Renal cortex interstitium (tissue), 11 donors: ENCODE measurements around the gene IRF1. TPM values are rescaled to one million over a fixed set of nuclear protein-coding genes. Genes with fewer than 3 reads are reported as not detected.
A peak's percentile ranks its signal among the peaks of the same experiment; 100 is the strongest.
"Not testable (repeated sequence)": the region's sequence is repeated elsewhere in the genome, so short reads cannot be mapped to it uniquely, and the experiment has no call there.

Experiments
- DNase-seq, 11 donors: peaks; one replicate each; pipeline ENCODE4 v3.0.0-alpha.2; 2013; ENCODE audit warnings: low read depth in 9 of 11, low spot score in 4 of 11; ENCODE audit errors: extremely low read depth in 1 of 11
- polyA plus RNA-seq, 3 donors: library from polyadenylated mRNA; unstranded; fragments of 120-200 nt; gene quantifications; one replicate each; pipeline ENCODE4 v1.2.1, GENCODE V29; 2013; ENCODE audit not compliant: insufficient read length in 3 of 3

The IRF1 gene
- polyA plus RNA-seq, 3 donors = 13.3 to 15.4 (median 15.3) TPM

GRCh38 chr5:132491368-132492364 lies 1.1 kb upstream of the IRF1 start:
- DNase-seq = no peak

DNA sequence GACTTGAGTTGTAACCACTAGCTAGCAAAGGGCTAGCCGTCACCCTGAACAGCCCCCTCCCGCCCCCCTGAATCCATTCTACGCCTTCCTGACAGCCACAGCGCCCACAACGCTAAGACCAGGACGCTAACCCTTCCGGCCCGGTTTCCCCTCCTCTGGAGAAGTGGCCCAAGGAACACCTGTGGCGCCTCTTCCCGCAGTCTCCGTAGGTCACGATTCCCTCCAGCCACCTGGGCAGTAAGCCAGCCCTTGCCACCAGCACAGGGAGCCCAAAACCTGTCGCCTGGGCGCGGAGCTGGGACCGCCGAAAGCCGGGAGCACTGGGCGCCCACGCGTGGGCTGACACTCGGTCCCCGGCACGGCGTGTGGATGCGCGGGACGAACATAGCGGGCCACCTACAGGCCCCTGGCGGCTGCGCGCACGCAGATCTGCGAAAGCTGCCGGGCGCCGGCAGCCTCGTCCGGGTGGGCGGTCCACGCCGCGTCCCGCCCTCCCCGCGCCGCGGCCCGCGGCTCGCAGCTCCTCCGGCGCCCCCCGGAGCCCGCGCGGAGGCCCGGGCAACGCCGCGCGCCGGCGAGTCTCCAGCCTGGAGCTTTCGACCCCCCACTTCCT lies 596 bp downstream of the IRF1 start:
- peak in 2 of 11 donors; percentile 13 to 36 for DNase-seq

- no peak for DNase-seq
These were observed 1.4 kb downstream of the IRF1 start for GRCh38 chr5:132489051-132489770.

- DNase-seq = no peak
These were observed 2.0 kb downstream of the IRF1 start for GRCh38 chr5:132488590-132488989.

- DNase-seq = no peak
These were observed 2.6 kb downstream of the IRF1 start for GRCh38 chr5:132487841-132488555.

- no peak for DNase-seq
These were observed 3.5 kb downstream of the IRF1 start for GRCh38 chr5:132487095-132487428.

GRCh38 chr5:132486318-132487094 lies 4.1 kb downstream of the IRF1 start:
- no peak for DNase-seq

DNA sequence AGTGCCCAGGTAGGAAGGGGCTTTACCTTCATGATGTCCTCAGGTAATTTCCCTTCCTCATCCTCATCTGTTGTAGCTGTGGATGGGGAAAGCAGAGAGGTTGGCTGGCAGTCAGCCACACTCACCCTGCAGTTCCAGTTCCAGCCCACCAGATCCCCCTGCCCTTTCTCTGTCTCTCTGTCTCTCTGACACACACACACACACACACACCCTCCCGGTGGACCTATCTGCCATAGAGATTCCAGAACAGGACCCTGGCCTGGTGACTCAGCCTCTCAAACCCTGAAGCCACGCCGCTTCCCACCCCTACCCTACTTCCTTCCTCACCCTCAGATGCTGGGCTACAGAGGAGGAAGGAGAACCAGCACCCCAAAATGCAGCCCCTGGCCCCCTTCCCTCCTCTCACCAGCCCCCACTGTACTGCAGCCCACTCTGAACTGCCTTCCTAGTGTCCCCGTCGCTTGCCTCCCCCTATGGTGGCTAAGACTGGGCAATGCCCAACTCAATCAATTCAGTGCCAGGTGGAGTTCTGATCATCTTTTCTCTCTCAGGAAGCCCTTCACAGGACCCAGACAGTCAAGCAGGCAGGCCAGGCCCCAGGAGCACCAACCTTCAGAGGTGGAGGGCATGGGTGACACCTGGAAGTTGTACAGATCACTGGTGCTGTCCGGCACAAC lies 4.8 kb downstream of the IRF1 start:
- no peak for DNase-seq

DNA sequence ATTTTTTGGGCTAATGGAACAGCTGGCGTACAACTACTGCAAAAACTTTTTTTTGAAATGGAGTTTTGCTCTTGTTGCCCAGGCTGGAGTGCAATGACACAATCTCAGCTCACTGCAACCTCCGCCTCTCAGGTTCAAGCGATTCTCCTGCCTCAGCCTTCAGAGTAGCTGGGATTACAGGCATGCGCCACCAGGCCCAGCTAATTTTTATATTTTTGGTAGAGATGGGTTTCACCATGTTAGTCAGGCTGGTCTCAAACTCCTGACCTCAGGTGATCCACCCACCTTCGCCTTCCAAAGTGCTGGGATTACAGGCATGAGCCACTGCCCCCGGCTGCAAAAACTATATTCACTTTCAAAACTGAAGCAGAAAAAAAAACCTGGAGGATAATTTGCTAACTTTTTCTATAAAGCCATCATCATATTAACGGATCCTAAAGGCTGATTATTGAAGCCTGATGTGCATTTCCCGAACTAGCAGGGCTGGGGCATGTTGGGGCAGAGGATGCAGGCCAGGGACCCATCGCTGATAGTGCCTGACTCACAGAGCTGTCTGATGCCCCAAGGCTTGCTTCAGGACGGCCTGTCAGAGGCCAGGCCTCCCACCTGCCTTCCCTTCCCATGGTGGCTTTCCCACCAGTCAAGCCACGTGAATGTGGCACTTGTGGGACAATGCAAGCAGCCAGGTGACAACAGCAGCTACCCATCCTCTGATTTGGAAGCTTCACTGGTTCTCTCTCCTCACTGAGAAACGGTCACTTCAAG lies 5.5 kb downstream of the IRF1 start:
- DNase-seq = not testable (repeated sequence)

DNA sequence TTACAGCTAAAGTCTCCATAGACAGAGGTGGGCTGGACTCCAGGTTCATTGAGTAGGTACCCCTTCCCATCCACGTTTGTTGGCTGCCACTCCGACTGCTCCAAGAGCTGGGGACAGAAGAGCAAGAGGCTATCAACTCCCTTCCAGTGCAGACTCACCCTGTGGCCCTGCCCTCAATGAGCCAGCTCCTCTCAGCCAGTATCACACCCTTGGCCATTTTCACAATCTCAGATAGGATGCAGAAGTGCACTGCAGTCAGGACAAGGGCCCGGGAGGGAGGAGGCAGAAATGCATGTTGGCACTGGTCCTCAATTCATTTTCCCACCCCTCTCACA lies 6.2 kb downstream of the IRF1 start:
- DNase-seq = no peak

DNA sequence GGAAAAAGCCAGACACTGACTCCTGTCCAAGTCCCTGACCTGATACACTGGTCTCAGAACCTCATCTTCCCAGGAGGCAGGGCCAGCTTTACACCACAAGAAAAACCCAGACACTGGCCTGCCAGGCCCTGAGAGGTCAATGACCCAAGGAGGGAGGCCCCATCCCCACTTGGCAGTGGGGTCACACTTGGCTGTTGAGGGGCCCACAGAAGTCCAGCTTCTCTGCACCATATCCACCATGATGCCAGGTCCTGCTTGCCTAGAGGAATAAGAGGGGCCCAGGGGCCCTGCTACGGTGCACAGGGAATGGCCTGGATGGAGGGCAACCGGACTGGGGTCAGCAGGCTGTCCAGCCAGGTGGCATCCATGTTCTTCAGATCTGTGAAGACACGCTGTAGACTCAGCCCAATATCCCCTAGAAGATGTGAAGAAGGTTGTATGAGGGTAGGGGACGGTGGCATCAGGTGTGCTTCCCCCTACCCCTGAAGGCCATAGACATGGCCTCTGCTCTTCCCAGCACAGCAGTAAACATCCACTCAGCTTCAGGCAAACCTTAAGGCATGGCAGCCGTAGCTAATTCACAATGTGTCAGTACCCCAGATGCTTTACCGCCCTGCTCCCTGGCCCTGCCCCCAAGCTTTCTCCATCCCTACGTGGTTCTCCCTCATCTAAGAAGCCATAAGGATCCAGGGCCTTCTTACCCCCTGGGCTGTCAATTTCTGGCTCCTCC lies 6.7 kb downstream of the IRF1 start:
- DNase-seq = no peak

DNA sequence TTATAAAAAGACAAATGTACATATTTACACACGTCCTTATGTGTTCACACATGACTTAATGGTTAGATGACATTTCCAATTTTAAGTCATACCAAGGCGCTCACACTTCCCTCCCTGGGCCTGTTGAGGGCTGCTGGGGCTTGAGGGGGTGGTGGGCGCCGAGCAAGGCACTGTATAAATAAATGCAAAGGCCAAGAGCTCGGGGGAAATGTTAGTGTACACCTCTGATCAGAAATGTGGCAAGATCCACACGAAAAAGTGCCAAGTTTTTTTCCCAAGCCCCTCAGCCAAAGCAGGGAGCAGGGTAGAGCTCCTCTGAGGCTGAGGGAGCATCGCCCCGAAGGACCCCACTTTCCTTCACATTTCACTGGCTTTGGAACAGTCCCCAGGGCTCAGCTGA lies 7.5 kb downstream of the IRF1 start:
- DNase-seq = no peak

DNA sequence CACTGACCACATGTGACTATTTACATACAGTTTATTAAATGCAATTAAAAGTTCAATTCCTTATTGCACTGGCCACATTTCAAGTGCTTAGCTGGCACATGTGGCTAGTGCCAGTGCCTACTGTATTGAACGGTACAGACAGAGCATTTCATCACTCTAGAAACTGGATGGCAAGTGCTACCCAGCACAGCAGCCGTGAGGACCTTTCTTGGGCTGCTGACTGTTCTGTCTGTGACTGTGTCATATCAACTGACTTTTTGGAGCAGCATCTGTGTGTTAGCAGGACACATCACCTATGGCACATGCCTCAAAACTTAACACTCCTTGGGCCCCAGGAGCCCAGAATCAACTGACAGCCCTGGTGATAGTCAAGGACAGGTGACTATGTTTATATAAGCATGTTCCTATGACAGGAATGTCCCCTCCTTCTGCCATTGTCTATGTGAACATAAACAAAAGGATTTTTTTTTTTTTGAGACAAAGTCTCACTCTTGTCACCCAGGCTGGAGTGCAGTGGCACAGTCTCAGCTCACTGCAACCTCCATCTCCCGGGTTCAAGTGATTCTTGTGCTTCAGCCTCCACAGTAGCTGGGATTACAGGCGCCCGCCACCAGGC lies 8.9 kb downstream of the IRF1 start:
- DNase-seq = no peak

GRCh38 chr5:132480893-132481595 lies 9.5 kb downstream of the IRF1 start:
- DNase-seq = no peak

DNA sequence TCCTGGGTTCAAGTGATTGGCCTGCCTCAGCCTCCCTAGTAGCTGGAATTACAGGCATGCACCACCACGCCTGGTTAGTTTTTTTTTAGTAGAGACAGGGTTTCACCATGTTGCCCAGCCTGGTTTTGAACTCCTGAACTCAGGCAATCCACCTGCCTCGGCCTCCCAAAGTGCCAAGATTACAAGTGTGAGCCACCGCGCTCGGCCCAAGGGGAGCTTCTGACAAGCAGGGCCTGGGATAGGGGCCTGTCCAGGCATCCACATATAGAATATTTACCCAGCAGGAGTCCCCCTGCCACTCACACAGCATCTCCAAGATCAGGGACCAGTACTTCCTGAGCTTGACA lies 10.1 kb downstream of the IRF1 start:
- no peak for DNase-seq

GRCh38 chr5:132480042-132480441 lies 10.5 kb downstream of the IRF1 start:
- DNase-seq = no peak
